Measurements from ENCODE around the gene TFAP2A.

Gene TFAP2A

GRCh38 chr6:10401632-10402223, 13.1 kb downstream of the TFAP2A start:
- Histone ChIP-seq H3K79me1 (ENCODE audit: low read depth, low read length) (no peaks in the 10 kb centered on the region), H2AFZ (ENCODE audit: low read length) (no peak overlapping the region), H3K4me3 (ENCODE audit: low read length in 2 of 2) (no peak overlapping the region), H3K4me1 (ENCODE audit: control insufficient read depth in 2 of 2, insufficient read depth in 1 of 2, low read depth in 1 of 2, low read length in 2 of 2) (peaks cover 3 to 6% of the 10 kb centered on the region in 2 donors), H2BK5ac (ENCODE audit: low read length) (no peak overlapping the region), H3K4me2 (ENCODE audit: insufficient read depth, low read length, poor library complexity, severe bottlenecking) (no peak overlapping the region), H4K8ac (ENCODE audit: low read depth, low read length) (no peak overlapping the region), H2BK15ac (ENCODE audit: low read length) (no peak overlapping the region), H3K27ac (replicated peaks; ENCODE audit: low read length) (no peak overlapping the region), H3K9me3 (replicated peaks in 1 of 2; ENCODE audit: control insufficient read depth in 2 of 2, insufficient read depth in 1 of 2, low read depth in 1 of 2, low read length in 2 of 2) (peaks cover 0 to 1% of the 10 kb centered on the region in 2 donors), H2BK120ac (ENCODE audit: low read depth, low read length) (no peak overlapping the region), H3K14ac (ENCODE audit: low read length) (no peak overlapping the region), H4K91ac (ENCODE audit: low read depth, low read length, poor library complexity) (no peak overlapping the region), H2BK12ac (ENCODE audit: low read length) (no peak overlapping the region), H3K27me3 (ENCODE audit: control insufficient read depth in 3 of 3, insufficient read depth in 3 of 3, low read depth in 1 of 3, low read length in 3 of 3) (peaks cover 23 to 82% (median 81%) of the 10 kb centered on the region in 3 experiments), H3K23ac (ENCODE audit: low read depth, low read length, poor library complexity) (no peak overlapping the region), H2AK5ac (ENCODE audit: low read depth, low read length) (no peak overlapping the region), H3K18ac (ENCODE audit: low read length) (no peak overlapping the region), H3K36me3 (replicated peaks in 1 of 2; ENCODE audit: control insufficient read depth in 2 of 2, insufficient read depth in 2 of 2, low read length in 2 of 2) (no peaks in the 10 kb centered on the region), H3K4ac (ENCODE audit: low read length) (no peak overlapping the region), H3K9ac (ENCODE audit: low read depth, low read length, poor library complexity) (no peak overlapping the region)
- no peak for DNase-seq (ENCODE audit: low spot score)
- WGBS, 2 donors (ENCODE audit: extremely low coverage in 2 of 2, insufficient read length in 2 of 2, insufficient replicate concordance in 1 of 2): no CpG with 5 or more reads among the region's 4 CpGs

- Histone ChIP-seq H2BK15ac (ENCODE audit: low read length) (no peak overlapping the region), H3K4me1 (ENCODE audit: control insufficient read depth in 2 of 2, insufficient read depth in 1 of 2, low read depth in 1 of 2, low read length in 2 of 2) (peaks cover 3 to 6% of the 10 kb centered on the region in 2 donors), H3K27ac (replicated peaks; ENCODE audit: low read length) (no peak overlapping the region), H4K8ac (ENCODE audit: low read depth, low read length) (no peak overlapping the region), H3K27me3 (ENCODE audit: control insufficient read depth in 3 of 3, insufficient read depth in 3 of 3, low read depth in 1 of 3, low read length in 3 of 3) (peaks cover 23 to 80% (median 80%) of the 10 kb centered on the region in 3 experiments), H3K4me2 (ENCODE audit: insufficient read depth, low read length, poor library complexity, severe bottlenecking) (no peak overlapping the region), H2BK5ac (ENCODE audit: low read length) (no peak overlapping the region), H3K79me1 (ENCODE audit: low read depth, low read length) (no peaks in the 10 kb centered on the region), H3K9me3 (replicated peaks in 1 of 2; ENCODE audit: control insufficient read depth in 2 of 2, insufficient read depth in 1 of 2, low read depth in 1 of 2, low read length in 2 of 2) (peaks cover 0 to 1% of the 10 kb centered on the region in 2 donors), H3K4ac (ENCODE audit: low read length) (no peak overlapping the region), H2BK12ac (ENCODE audit: low read length) (no peak overlapping the region), H3K4me3 (ENCODE audit: low read length in 2 of 2) (no peak overlapping the region), H2AK5ac (ENCODE audit: low read depth, low read length) (no peak overlapping the region), H3K36me3 (replicated peaks in 1 of 2; ENCODE audit: control insufficient read depth in 2 of 2, insufficient read depth in 2 of 2, low read length in 2 of 2) (no peaks in the 10 kb centered on the region), H3K14ac (ENCODE audit: low read length) (no peak overlapping the region), H3K9ac (ENCODE audit: low read depth, low read length, poor library complexity) (no peak overlapping the region), H2AFZ (ENCODE audit: low read length) (no peak overlapping the region), H4K91ac (ENCODE audit: low read depth, low read length, poor library complexity) (no peak overlapping the region), H3K18ac (ENCODE audit: low read length) (no peak overlapping the region), H3K23ac (ENCODE audit: low read depth, low read length, poor library complexity) (no peak overlapping the region), H2BK120ac (ENCODE audit: low read depth, low read length) (no peak overlapping the region)
- WGBS, 2 donors (ENCODE audit: extremely low coverage in 2 of 2, insufficient read length in 2 of 2, insufficient replicate concordance in 1 of 2): no CpG with 5 or more reads among the region's 9 CpGs
- DNase-seq (ENCODE audit: low spot score): no peak
Measured at GRCh38 chr6:10401004-10401536, 13.8 kb downstream of the TFAP2A start.

GRCh38 chr6:10400330-10400729, 14.5 kb downstream of the TFAP2A start:
- Histone ChIP-seq H2BK120ac (ENCODE audit: low read depth, low read length) (no peak overlapping the region), H2AK5ac (ENCODE audit: low read depth, low read length) (no peak overlapping the region)

GRCh38 chr6:10399451-10399850, 15.4 kb downstream of the TFAP2A start:
- H3K4ac ChIP-seq (ENCODE audit: low read length): no peak overlapping the region
- no peaks in the 10 kb centered on the region for H3K79me1 ChIP-seq (ENCODE audit: low read depth, low read length)
- H2BK15ac ChIP-seq (ENCODE audit: low read length): no peak overlapping the region
- H3K4me1 ChIP-seq (ENCODE audit: control insufficient read depth in 2 of 2, insufficient read depth in 1 of 2, low read depth in 1 of 2, low read length in 2 of 2): peaks cover 3 to 4% of the 10 kb centered on the region in 2 donors
- no peak overlapping the region for H3K4me3 ChIP-seq (ENCODE audit: low read length in 2 of 2)
- no peak overlapping the region for H3K18ac ChIP-seq (ENCODE audit: low read length)
- no peak overlapping the region for H2BK120ac ChIP-seq (ENCODE audit: low read depth, low read length)
- no peaks in the 10 kb centered on the region for H3K36me3 ChIP-seq (replicated peaks in 1 of 2; ENCODE audit: control insufficient read depth in 2 of 2, insufficient read depth in 2 of 2, low read length in 2 of 2)
- peaks cover 0 to 1% of the 10 kb centered on the region in 2 donors for H3K9me3 ChIP-seq (replicated peaks in 1 of 2; ENCODE audit: control insufficient read depth in 2 of 2, insufficient read depth in 1 of 2, low read depth in 1 of 2, low read length in 2 of 2)
- H3K9ac ChIP-seq (ENCODE audit: low read depth, low read length, poor library complexity): no peak overlapping the region
- no CpG with 5 or more reads among the region's 2 CpGs for WGBS, 2 donors (ENCODE audit: extremely low coverage in 2 of 2, insufficient read length in 2 of 2, insufficient replicate concordance in 1 of 2)
- no peak overlapping the region for H4K91ac ChIP-seq (ENCODE audit: low read depth, low read length, poor library complexity)
- peaks cover 21 to 86% (median 79%) of the 10 kb centered on the region in 3 experiments for H3K27me3 ChIP-seq (ENCODE audit: control insufficient read depth in 3 of 3, insufficient read depth in 3 of 3, low read depth in 1 of 3, low read length in 3 of 3)
- no peak overlapping the region for H3K27ac ChIP-seq (replicated peaks; ENCODE audit: low read length)
- no peak overlapping the region for H3K14ac ChIP-seq (ENCODE audit: low read length)
- no peak overlapping the region for H2AK5ac ChIP-seq (ENCODE audit: low read depth, low read length)
- no peak for DNase-seq (ENCODE audit: low spot score)
- no peak overlapping the region for H2BK5ac ChIP-seq (ENCODE audit: low read length)
- H4K8ac ChIP-seq (ENCODE audit: low read depth, low read length): no peak overlapping the region
- no peak overlapping the region for H2BK12ac ChIP-seq (ENCODE audit: low read length)
- no peak overlapping the region for H3K4me2 ChIP-seq (ENCODE audit: insufficient read depth, low read length, poor library complexity, severe bottlenecking)
- H2AFZ ChIP-seq (ENCODE audit: low read length): no peak overlapping the region
- H3K23ac ChIP-seq (ENCODE audit: low read depth, low read length, poor library complexity): no peak overlapping the region

More at GRCh38 chr6:10400330-10400729, 14.5 kb downstream of the TFAP2A start:
- Histone ChIP-seq H3K4me1 (ENCODE audit: control insufficient read depth in 2 of 2, insufficient read depth in 1 of 2, low read depth in 1 of 2, low read length in 2 of 2) (peaks cover 3 to 6% of the 10 kb centered on the region in 2 donors), H3K36me3 (replicated peaks in 1 of 2; ENCODE audit: control insufficient read depth in 2 of 2, insufficient read depth in 2 of 2, low read length in 2 of 2) (no peaks in the 10 kb centered on the region), H3K4ac (ENCODE audit: low read length) (no peak overlapping the region), H3K4me3 (ENCODE audit: low read length in 2 of 2) (no peak overlapping the region), H3K18ac (ENCODE audit: low read length) (no peak overlapping the region), H2BK12ac (ENCODE audit: low read length) (no peak overlapping the region), H3K27me3 (ENCODE audit: control insufficient read depth in 3 of 3, insufficient read depth in 3 of 3, low read depth in 1 of 3, low read length in 3 of 3) (peaks cover 23 to 82% (median 80%) of the 10 kb centered on the region in 3 experiments), H3K9me3 (replicated peaks in 1 of 2; ENCODE audit: control insufficient read depth in 2 of 2, insufficient read depth in 1 of 2, low read depth in 1 of 2, low read length in 2 of 2) (peaks cover 0 to 1% of the 10 kb centered on the region in 2 donors), H3K14ac (ENCODE audit: low read length) (no peak overlapping the region), H2AFZ (ENCODE audit: low read length) (no peak overlapping the region), H2BK15ac (ENCODE audit: low read length) (no peak overlapping the region), H4K91ac (ENCODE audit: low read depth, low read length, poor library complexity) (no peak overlapping the region), H4K8ac (ENCODE audit: low read depth, low read length) (no peak overlapping the region), H2BK5ac (ENCODE audit: low read length) (no peak overlapping the region), H3K23ac (ENCODE audit: low read depth, low read length, poor library complexity) (no peak overlapping the region), H3K9ac (ENCODE audit: low read depth, low read length, poor library complexity) (no peak overlapping the region), H3K4me2 (ENCODE audit: insufficient read depth, low read length, poor library complexity, severe bottlenecking) (no peak overlapping the region), H3K27ac (replicated peaks; ENCODE audit: low read length) (no peak overlapping the region), H3K79me1 (ENCODE audit: low read depth, low read length) (no peaks in the 10 kb centered on the region)
- no CpG with 5 or more reads among the region's 8 CpGs for WGBS, 2 donors (ENCODE audit: extremely low coverage in 2 of 2, insufficient read length in 2 of 2, insufficient replicate concordance in 1 of 2)
- DNase-seq (ENCODE audit: low spot score): no peak

Data from neuronal stem cell (in vitro differentiated cells).